Superior temporal gyrus (tissue), 1 donor: ENCODE results near the gene DTHD1.

Source experiments
- DNase-seq: peaks from one replicate; pipeline ENCODE4 v3.0.0-alpha.2; 2016; ENCODE audit errors: extremely low spot score

The DTHD1 gene

DNA sequence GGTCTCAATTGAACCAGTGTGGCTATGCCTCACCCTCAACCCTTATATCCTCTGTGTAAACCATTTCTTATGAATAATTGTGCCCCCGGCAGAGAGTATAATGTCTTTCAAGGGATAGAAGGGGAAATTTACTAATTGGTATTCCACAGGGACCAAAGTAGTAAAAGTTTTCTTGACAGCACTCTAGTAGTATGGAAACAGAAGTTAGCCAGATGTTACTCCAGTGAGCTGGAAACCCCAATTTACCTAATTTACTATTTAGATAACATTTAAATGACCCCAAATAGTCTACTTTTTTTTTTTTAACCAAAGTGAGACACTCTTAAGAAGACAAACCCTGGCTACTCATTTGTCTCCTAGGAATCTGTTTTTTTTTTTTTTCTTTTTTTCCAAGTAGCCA lies 32.3 kb downstream of the DTHD1 start:
- no peak for DNase-seq

- DNase-seq = no peak
Observed at GRCh38 chr4:36316607-36317006, 35.2 kb downstream of the DTHD1 start.

GRCh38 chr4:36317721-36318120 lies 36.3 kb downstream of the DTHD1 start:
- DNase-seq = no peak

- DNase-seq = no peak
Observed at GRCh38 chr4:36320117-36320896, 38.9 kb downstream of the DTHD1 start.

GRCh38 chr4:36321176-36321575 lies 39.8 kb downstream of the DTHD1 start:
- DNase-seq = no peak

- DNase-seq = no peak
Observed at GRCh38 chr4:36322921-36323354, 41.5 kb downstream of the DTHD1 start.

DNA sequence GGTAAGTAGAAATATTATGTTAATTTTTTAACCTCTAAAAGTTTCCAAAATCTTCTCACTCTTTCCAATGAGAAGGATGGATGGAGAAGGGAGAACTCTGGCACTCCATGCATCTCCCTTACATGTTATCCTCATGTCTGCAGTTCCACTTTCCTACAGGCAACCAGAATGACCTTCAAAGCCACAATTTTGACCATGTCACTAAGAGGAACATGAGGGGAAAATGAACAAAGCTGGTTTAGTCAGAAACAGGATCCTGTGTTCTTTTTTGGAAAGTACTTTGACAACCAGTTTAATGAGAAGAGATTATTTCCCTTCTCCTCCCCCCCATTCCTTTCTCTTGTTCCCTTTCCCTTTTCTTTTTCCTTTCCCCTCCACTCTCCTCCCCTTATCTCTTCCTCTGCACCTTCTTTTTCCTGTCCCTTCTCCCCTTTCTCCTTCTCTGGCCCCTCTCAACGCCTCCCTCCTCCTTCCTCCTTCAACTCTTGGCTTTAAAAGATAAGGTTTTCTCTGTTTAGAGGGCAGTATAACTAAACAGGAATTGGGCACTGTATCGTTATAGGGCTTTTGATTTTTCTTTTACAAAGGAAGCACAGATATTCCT lies 42.5 kb downstream of the DTHD1 start:
- DNase-seq = no peak

GRCh38 chr4:36324808-36325207 lies 43.4 kb downstream of the DTHD1 start:
- no peak for DNase-seq

GRCh38 chr4:36325499-36325898 lies 44.1 kb downstream of the DTHD1 start:
- no peak for DNase-seq

GRCh38 chr4:36325926-36326325 lies 44.5 kb downstream of the DTHD1 start:
- no peak for DNase-seq

GRCh38 chr4:36326476-36327029 lies 45.1 kb downstream of the DTHD1 start:
- no peak for DNase-seq

- DNase-seq = no peak
Observed at GRCh38 chr4:36327400-36327799, 46.0 kb downstream of the DTHD1 start.

DNA sequence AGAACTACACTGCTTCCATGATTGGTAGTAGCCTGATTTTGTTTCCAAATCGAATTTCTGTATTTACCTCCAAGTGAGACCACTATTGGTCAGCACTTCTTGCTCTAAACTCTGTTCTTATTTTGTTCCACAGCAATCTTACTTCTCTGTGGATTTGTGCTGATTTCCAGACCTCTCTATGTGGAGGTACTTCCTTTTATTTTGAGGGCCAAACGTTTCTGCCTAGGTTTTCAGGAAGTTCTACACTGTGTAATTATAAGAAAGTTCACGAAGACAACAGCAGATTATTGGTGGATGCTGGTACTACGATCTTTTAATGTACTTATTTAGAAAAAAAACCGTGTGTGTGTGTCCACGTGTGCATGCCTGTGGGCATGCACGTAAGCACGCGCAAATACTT lies 46.7 kb downstream of the DTHD1 start:
- no peak for DNase-seq

DNA sequence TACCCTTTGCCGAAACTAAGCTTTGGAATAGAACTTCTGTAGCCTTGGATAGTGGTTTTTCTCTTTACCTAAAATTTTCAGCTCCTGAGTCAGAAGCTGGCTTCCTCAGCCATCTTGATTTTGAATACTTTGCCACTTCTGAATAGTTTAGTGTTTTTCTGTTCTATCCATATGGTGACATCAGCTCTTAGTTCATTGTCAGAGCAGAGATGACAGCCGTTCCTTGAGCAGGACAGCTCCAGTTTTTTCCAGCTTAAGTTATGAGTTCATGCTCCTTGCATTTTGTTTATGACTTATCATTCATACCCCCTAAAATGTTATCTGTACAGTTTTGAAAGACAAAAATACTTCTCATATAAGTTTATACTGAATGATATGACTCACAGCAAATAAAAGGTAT lies 47.8 kb downstream of the DTHD1 start:
- DNase-seq = no peak

DNA sequence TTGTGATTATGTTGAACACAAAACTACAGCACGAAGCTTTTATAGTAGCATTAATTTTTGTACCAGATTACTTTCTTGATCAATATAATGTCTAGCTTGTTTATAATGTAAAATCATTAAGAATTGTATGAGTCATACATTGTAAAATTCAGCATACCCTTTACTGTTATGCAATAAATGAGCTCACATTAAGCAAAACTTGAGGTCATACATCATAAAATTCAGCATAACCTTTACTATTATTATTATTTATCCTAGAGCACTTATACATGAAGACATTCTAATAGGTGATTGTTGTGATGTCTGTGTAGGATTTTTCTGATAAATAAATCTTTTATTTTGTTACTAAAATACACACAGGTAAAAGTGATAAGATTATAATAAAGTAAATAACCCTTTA lies 49.4 kb downstream of the DTHD1 start:
- DNase-seq = no peak

- peak; percentile 95 for DNase-seq
Observed at GRCh38 chr4:36332023-36332781, 50.8 kb downstream of the DTHD1 start.

DNA sequence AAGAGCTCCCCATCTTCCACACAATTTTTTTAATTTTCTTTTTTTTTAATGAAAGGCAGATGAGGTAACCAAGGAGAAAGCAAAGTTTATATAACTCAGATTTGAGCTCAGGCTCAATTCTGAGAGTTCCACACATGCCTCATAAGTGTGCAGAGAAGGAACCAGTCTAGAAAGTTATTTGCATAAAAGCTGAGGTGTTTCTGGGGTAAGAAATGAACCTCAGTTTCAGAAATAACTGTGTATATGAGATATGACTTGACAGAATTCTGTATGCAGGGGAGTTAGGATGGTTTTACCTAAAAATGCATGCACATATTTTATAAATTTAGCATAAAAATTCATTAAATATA lies 51.3 kb downstream of the DTHD1 start:
- no peak for DNase-seq

DNA sequence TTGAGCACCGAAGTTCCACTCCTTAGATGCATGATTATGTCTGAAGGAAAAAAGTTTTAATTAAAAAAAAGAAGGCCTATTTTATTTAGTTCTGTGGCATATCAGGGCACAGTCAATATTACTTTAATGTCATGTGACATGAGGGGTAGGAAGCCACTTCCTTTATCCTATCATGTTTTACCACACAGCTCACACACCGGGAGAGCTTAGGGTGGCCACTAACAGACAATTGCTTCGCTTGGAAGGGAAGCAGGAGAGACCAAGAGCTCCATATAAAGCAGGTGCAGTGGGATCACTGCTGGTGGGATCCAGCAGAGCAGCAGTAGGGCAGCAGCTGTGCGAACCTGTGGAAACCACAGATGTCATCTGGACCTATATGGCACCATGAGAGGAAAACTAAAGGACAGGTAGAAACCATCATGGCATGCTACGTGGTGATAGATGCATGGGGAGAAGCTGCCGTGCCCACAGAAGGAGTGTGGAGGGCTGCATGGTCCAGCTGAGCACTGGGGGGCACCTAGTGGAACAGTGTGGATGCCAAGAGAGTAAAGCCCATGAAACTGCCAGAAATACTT lies 52.0 kb downstream of the DTHD1 start:
- peak; percentile 8 for DNase-seq

- DNase-seq = peak; percentile 64
Observed at GRCh38 chr4:36337665-36338185, 56.3 kb downstream of the DTHD1 start.

DNA sequence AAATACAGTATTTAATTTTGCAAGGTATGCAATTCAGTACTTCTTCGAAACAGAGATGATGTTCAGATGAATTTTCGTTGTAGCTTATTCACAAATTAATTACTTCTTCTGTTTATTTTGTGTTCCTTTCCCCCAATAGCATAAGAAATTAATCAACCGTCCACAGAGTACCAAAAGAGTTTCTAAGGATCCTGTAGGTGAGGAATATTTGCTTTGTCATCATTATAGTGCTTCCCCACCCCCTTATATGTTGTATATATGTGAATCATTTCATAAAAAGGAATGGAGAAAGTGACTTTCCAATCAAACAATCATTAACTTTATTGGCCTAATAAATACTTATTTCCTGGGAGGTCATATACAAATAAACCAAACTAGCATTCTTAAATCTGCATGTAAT lies 57.6 kb downstream of the DTHD1 start:
- DNase-seq = no peak

DNA sequence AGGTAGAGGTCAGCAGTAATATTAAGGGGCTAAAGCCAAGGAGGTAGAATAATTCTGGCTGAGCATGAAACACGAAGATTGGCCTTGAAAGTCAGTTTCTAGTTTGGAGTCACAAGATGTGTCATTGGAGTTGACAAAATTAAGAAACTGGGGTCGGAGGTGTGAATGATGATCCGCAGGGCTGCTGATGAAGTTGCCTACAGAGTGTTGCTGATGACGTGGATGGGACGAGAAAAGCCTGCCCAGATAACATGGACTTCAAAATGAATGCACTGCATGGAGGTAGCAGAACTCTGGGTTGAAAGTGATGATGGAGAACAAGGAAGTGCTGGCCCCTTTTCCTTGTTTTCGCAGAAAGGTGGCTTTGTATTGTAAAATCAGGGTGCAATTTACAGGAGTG lies 60.5 kb downstream of the DTHD1 start:
- no peak for DNase-seq
